ENCODE results near the gene EYA2. TPM values are rescaled to one million over a fixed set of nuclear protein-coding genes. Genes with fewer than 3 reads are reported as not detected.

EYA2 gene
- polyA plus RNA-seq, 4 donors = 0.50 to 0.70 TPM; not detected in 2

DNA sequence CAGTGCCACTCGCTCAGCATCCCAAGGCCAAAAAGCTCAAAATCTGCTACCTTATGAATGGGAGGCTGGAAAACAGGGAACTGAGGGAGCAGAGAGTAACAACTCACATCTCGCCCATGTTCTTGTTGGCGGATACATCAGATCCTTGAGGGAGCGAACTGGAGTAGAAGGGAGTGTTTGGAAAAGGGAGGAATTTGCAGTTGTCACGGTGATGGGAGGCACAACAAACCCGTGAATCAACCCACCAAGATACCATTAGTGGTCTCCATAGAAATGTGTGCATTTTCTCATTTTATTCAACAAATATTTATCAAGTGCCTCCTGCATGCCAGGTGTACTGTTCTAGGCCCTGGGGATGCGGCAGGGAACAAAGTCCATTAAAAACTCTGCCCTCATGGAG, 212.1 kb downstream of the EYA2 start:
- Histone ChIP-seq H3K27ac (ENCODE audit: low read depth in 1 of 3, low read length in 2 of 3) (no peak overlapping the region), H3K4me3 (ENCODE audit: low read depth in 1 of 3, low read length in 3 of 3) (no peak overlapping the region), H3K9me3 (ENCODE audit: control insufficient read depth in 2 of 2, insufficient read depth in 1 of 2, low read depth in 1 of 2, low read length in 1 of 2) (peaks cover 0 to 19% of the 10 kb centered on the region in 2 donors), H3K4me1 (ENCODE audit: control insufficient read depth in 3 of 3, insufficient read depth in 2 of 3, low read depth in 1 of 3, low read length in 2 of 3) (no peaks in the 10 kb centered on the region), H3K36me3 (ENCODE audit: control insufficient read depth in 3 of 3, insufficient read depth in 2 of 3, low read depth in 1 of 3, low read length in 3 of 3) (no peaks in the 10 kb centered on the region), H3K27me3 (ENCODE audit: control insufficient read depth in 3 of 3, insufficient read depth in 3 of 3, low read length in 3 of 3) (peaks cover 0 to 3% (median 0%) of the 10 kb centered on the region in 3 donors)
- FAIRE-seq = no peak
- WGBS, 3 donors = 48 to 72% (median 54%) methylated on average over 7 of the region's 7 CpGs
- no peak for DNase-seq

GRCh38 chr20:47108994-47109393, 214.4 kb downstream of the EYA2 start:
- H3K4me1 ChIP-seq (ENCODE audit: control insufficient read depth in 3 of 3, insufficient read depth in 2 of 3, low read depth in 1 of 3, low read length in 2 of 3) = no peaks in the 10 kb centered on the region
- DNase-seq = no peak
- no peak for FAIRE-seq
- H3K4me3 ChIP-seq (ENCODE audit: low read depth in 1 of 3, low read length in 3 of 3) = no peak overlapping the region
- no peaks in the 10 kb centered on the region for H3K36me3 ChIP-seq (ENCODE audit: control insufficient read depth in 3 of 3, insufficient read depth in 2 of 3, low read depth in 1 of 3, low read length in 3 of 3)
- peaks cover 0 to 15% of the 10 kb centered on the region in 2 donors for H3K9me3 ChIP-seq (ENCODE audit: control insufficient read depth in 2 of 2, insufficient read depth in 1 of 2, low read depth in 1 of 2, low read length in 1 of 2)
- peaks cover 0 to 3% (median 0%) of the 10 kb centered on the region in 3 donors for H3K27me3 ChIP-seq (ENCODE audit: control insufficient read depth in 3 of 3, insufficient read depth in 3 of 3, low read length in 3 of 3)
- no peak overlapping the region for H3K27ac ChIP-seq (ENCODE audit: low read depth in 1 of 3, low read length in 2 of 3)
- 68 to 78% (median 69%) methylated on average over 3 of the region's 3 CpGs for WGBS, 3 donors

GRCh38 chr20:47110819-47111218, 216.2 kb downstream of the EYA2 start:
- Histone ChIP-seq H3K27ac (ENCODE audit: low read depth in 1 of 3, low read length in 2 of 3) (no peak overlapping the region), H3K36me3 (ENCODE audit: control insufficient read depth in 3 of 3, insufficient read depth in 2 of 3, low read depth in 1 of 3, low read length in 3 of 3) (no peaks in the 10 kb centered on the region), H3K4me1 (ENCODE audit: control insufficient read depth in 3 of 3, insufficient read depth in 2 of 3, low read depth in 1 of 3, low read length in 2 of 3) (no peaks in the 10 kb centered on the region), H3K4me3 (ENCODE audit: low read depth in 1 of 3, low read length in 3 of 3) (no peak overlapping the region), H3K9me3 (ENCODE audit: control insufficient read depth in 2 of 2, insufficient read depth in 1 of 2, low read depth in 1 of 2, low read length in 1 of 2) (peaks cover 0 to 15% of the 10 kb centered on the region in 2 donors), H3K27me3 (ENCODE audit: control insufficient read depth in 3 of 3, insufficient read depth in 3 of 3, low read length in 3 of 3) (peaks cover 0 to 3% (median 0%) of the 10 kb centered on the region in 3 donors)
- FAIRE-seq (no peak), DNase-seq (no peak)
- WGBS, 3 donors = 20 to 77% (median 29%) methylated on average over 1 of the region's 1 CpG

- 65 to 67% (median 65%) methylated on average over 5 of the region's 5 CpGs for WGBS, 3 donors
- Histone ChIP-seq H3K4me3 (ENCODE audit: low read depth in 1 of 3, low read length in 3 of 3) (no peak overlapping the region), H3K27ac (ENCODE audit: low read depth in 1 of 3, low read length in 2 of 3) (no peak overlapping the region), H3K27me3 (ENCODE audit: control insufficient read depth in 3 of 3, insufficient read depth in 3 of 3, low read length in 3 of 3) (peaks cover 0 to 3% (median 0%) of the 10 kb centered on the region in 3 donors), H3K4me1 (ENCODE audit: control insufficient read depth in 3 of 3, insufficient read depth in 2 of 3, low read depth in 1 of 3, low read length in 2 of 3) (no peaks in the 10 kb centered on the region), H3K36me3 (ENCODE audit: control insufficient read depth in 3 of 3, insufficient read depth in 2 of 3, low read depth in 1 of 3, low read length in 3 of 3) (no peaks in the 10 kb centered on the region), H3K9me3 (ENCODE audit: control insufficient read depth in 2 of 2, insufficient read depth in 1 of 2, low read depth in 1 of 2, low read length in 1 of 2) (peaks cover 0 to 15% of the 10 kb centered on the region in 2 donors)
- no peak for FAIRE-seq
- no peak for DNase-seq
Measured at GRCh38 chr20:47111576-47111975, 216.9 kb downstream of the EYA2 start.

- no peak for DNase-seq
- H3K4me1 ChIP-seq (ENCODE audit: control insufficient read depth in 3 of 3, insufficient read depth in 2 of 3, low read depth in 1 of 3, low read length in 2 of 3) = no peaks in the 10 kb centered on the region
- no peaks in the 10 kb centered on the region for H3K36me3 ChIP-seq (ENCODE audit: control insufficient read depth in 3 of 3, insufficient read depth in 2 of 3, low read depth in 1 of 3, low read length in 3 of 3)
- peaks cover 0 to 3% (median 0%) of the 10 kb centered on the region in 3 donors for H3K27me3 ChIP-seq (ENCODE audit: control insufficient read depth in 3 of 3, insufficient read depth in 3 of 3, low read length in 3 of 3)
- no peak overlapping the region for H3K27ac ChIP-seq (ENCODE audit: low read depth in 1 of 3, low read length in 2 of 3)
- 57 to 60% (median 57%) methylated on average over 5 of the region's 5 CpGs for WGBS, 3 donors
- H3K4me3 ChIP-seq (ENCODE audit: low read depth in 1 of 3, low read length in 3 of 3) = no peak overlapping the region
- H3K9me3 ChIP-seq (ENCODE audit: control insufficient read depth in 2 of 2, insufficient read depth in 1 of 2, low read depth in 1 of 2, low read length in 1 of 2) = peaks cover 0 to 13% of the 10 kb centered on the region in 2 donors
- FAIRE-seq = no peak
Measured at GRCh38 chr20:47113362-47114109, 218.9 kb downstream of the EYA2 start.

DNA sequence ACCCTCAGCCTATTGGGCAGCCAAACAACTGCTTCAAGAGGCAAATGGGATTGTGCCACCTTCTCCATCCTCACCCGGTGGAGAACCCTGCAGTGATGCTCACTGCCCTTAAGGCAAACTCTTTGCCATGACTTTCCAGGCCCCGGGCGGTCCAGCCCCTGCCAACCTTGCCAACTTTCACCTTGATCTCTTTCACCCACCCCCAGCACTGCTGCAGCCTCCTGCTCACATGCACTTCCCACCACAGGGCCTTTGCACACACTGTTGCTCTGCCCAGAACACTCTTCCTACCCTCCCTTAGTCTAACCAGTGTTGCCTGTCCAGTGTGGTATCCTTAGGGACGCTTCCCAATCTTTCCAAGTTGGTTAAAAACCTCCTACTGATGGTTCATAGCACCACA, 221.1 kb downstream of the EYA2 start:
- H3K36me3 ChIP-seq (ENCODE audit: control insufficient read depth in 3 of 3, insufficient read depth in 2 of 3, low read depth in 1 of 3, low read length in 3 of 3) = no peaks in the 10 kb centered on the region
- no peaks in the 10 kb centered on the region for H3K4me1 ChIP-seq (ENCODE audit: control insufficient read depth in 3 of 3, insufficient read depth in 2 of 3, low read depth in 1 of 3, low read length in 2 of 3)
- FAIRE-seq (no peak), DNase-seq (no peak)
- H3K4me3 ChIP-seq (ENCODE audit: low read depth in 1 of 3, low read length in 3 of 3) = no peak overlapping the region
- H3K27me3 ChIP-seq (ENCODE audit: control insufficient read depth in 3 of 3, insufficient read depth in 3 of 3, low read length in 3 of 3) = peaks cover 0 to 2% (median 0%) of the 10 kb centered on the region in 3 donors
- peaks cover 0 to 6% of the 10 kb centered on the region in 2 donors for H3K9me3 ChIP-seq (ENCODE audit: control insufficient read depth in 2 of 2, insufficient read depth in 1 of 2, low read depth in 1 of 2, low read length in 1 of 2)
- 75 to 90% (median 89%) methylated on average over 4 of the region's 4 CpGs for WGBS, 3 donors
- no peak overlapping the region for H3K27ac ChIP-seq (ENCODE audit: low read depth in 1 of 3, low read length in 2 of 3)

DNA sequence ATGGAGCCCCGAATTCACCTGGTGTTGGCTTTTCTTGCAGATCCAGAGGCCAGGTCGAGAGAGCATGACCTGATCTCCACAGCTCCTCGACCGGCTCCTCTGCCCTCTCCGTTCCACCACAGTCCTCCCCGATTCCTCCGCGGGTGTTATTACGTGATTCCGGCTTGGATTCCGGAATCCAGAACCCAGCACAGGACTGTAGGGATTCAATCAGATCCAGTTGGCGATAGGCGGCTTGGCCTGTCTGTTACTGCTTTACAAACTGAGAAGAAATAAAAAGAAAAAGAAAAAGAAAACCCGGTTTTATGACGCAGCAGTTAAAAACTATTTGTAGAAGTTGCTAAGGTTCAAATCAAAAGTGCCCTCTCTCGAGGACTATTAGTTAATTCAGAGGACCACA, 222.7 kb downstream of the EYA2 start:
- DNase-seq = no peak
- Histone ChIP-seq H3K36me3 (ENCODE audit: control insufficient read depth in 3 of 3, insufficient read depth in 2 of 3, low read depth in 1 of 3, low read length in 3 of 3) (no peaks in the 10 kb centered on the region), H3K4me1 (ENCODE audit: control insufficient read depth in 3 of 3, insufficient read depth in 2 of 3, low read depth in 1 of 3, low read length in 2 of 3) (no peaks in the 10 kb centered on the region), H3K4me3 (ENCODE audit: low read depth in 1 of 3, low read length in 3 of 3) (no peak overlapping the region), H3K27ac (ENCODE audit: low read depth in 1 of 3, low read length in 2 of 3) (no peak overlapping the region), H3K27me3 (ENCODE audit: control insufficient read depth in 3 of 3, insufficient read depth in 3 of 3, low read length in 3 of 3) (peaks cover 0 to 2% (median 0%) of the 10 kb centered on the region in 3 donors), H3K9me3 (ENCODE audit: control insufficient read depth in 2 of 2, insufficient read depth in 1 of 2, low read depth in 1 of 2, low read length in 1 of 2) (no peaks in the 10 kb centered on the region)
- FAIRE-seq = no peak
- WGBS, 3 donors = 80 to 84% (median 83%) methylated on average over 16 of the region's 16 CpGs

- no peak overlapping the region for H3K27ac ChIP-seq (ENCODE audit: low read depth in 1 of 3, low read length in 2 of 3)
- H3K36me3 ChIP-seq (ENCODE audit: control insufficient read depth in 3 of 3, insufficient read depth in 2 of 3, low read depth in 1 of 3, low read length in 3 of 3) = no peaks in the 10 kb centered on the region
- H3K27me3 ChIP-seq (ENCODE audit: control insufficient read depth in 3 of 3, insufficient read depth in 3 of 3, low read length in 3 of 3) = peaks cover 0 to 2% (median 0%) of the 10 kb centered on the region in 3 donors
- DNase-seq = no peak
- H3K4me3 ChIP-seq (ENCODE audit: low read depth in 1 of 3, low read length in 3 of 3) = no peak overlapping the region
- no peak for FAIRE-seq
- no peaks in the 10 kb centered on the region for H3K9me3 ChIP-seq (ENCODE audit: control insufficient read depth in 2 of 2, insufficient read depth in 1 of 2, low read depth in 1 of 2, low read length in 1 of 2)
- H3K4me1 ChIP-seq (ENCODE audit: control insufficient read depth in 3 of 3, insufficient read depth in 2 of 3, low read depth in 1 of 3, low read length in 2 of 3) = no peaks in the 10 kb centered on the region
- 20 to 26% (median 24%) methylated on average over 4 of the region's 4 CpGs for WGBS, 3 donors
Measured at GRCh38 chr20:47117773-47118172, 223.1 kb downstream of the EYA2 start.

DNA sequence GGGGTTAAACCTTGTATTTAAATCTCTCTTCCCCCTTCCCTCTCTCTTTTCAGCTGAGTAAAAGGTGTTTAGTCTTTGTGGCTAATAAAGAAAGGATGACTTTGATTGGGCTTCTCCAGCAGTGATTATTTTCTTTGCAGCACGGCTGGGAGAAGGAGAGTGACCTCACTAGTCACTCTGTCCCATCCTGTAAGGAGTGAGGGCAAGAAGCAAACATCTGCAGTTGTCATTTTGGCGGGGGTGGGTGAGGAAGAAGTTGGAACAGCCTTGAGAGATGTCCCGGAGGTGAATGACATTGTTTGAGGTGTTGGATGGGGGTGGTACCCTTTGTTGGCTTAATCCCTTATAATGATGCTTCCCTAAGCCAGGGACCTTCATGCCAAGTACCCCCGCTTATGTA, 223.6 kb downstream of the EYA2 start:
- no peak overlapping the region for H3K27ac ChIP-seq (ENCODE audit: low read depth in 1 of 3, low read length in 2 of 3)
- WGBS, 3 donors = 39 to 48% (median 43%) methylated on average over 4 of the region's 4 CpGs
- FAIRE-seq = no peak

More for the DNA sequence above, 223.6 kb downstream of the EYA2 start:
- no peak overlapping the region for H3K4me3 ChIP-seq (ENCODE audit: low read depth in 1 of 3, low read length in 3 of 3)
- H3K9me3 ChIP-seq (ENCODE audit: control insufficient read depth in 2 of 2, insufficient read depth in 1 of 2, low read depth in 1 of 2, low read length in 1 of 2) = no peaks in the 10 kb centered on the region
- H3K4me1 ChIP-seq (ENCODE audit: control insufficient read depth in 3 of 3, insufficient read depth in 2 of 3, low read depth in 1 of 3, low read length in 2 of 3) = no peaks in the 10 kb centered on the region
- no peaks in the 10 kb centered on the region for H3K36me3 ChIP-seq (ENCODE audit: control insufficient read depth in 3 of 3, insufficient read depth in 2 of 3, low read depth in 1 of 3, low read length in 3 of 3)
- peaks cover 0 to 2% (median 0%) of the 10 kb centered on the region in 3 donors for H3K27me3 ChIP-seq (ENCODE audit: control insufficient read depth in 3 of 3, insufficient read depth in 3 of 3, low read length in 3 of 3)
- no peak for DNase-seq

Measured in small intestine (tissue), 7 donors.